VCaP (cell line): ENCODE data around the gene ENPP3.
"Not testable (repeated sequence)": the region's sequence is repeated elsewhere in the genome, so short reads cannot be mapped to it uniquely, and the experiment has no call there.

Source experiments
- H3K27ac ChIP-seq: fragments of 450-650 bp; 2 replicates; pipeline ENCODE4 v1.5.1; 2017
- CTCF ChIP-seq: fragments of 450-650 bp; conservative IDR thresholded peaks from 2 replicates; pipeline ENCODE4 v1.5.1; 2017; ENCODE audit warnings: mild to moderate bottlenecking, moderate library complexity

The ENPP3 gene

GRCh38 chr6:131694832-131695426, 57.8 kb downstream of the ENPP3 start:
- TF ChIP-seq CTCF, result peak; percentile 92
- H3K27ac ChIP-seq, result no peak overlapping the region

GRCh38 chr6:131696956-131697355, 59.9 kb downstream of the ENPP3 start:
- TF ChIP-seq CTCF, result no peak
- no peak overlapping the region for H3K27ac ChIP-seq

GRCh38 chr6:131700851-131701250, 63.7 kb downstream of the ENPP3 start:
- not testable (repeated sequence) for H3K27ac ChIP-seq

GRCh38 chr6:131703905-131704304, 66.8 kb downstream of the ENPP3 start:
- H3K27ac ChIP-seq, result not testable (repeated sequence)

- H3K27ac ChIP-seq, result not testable (repeated sequence)
Observed at GRCh38 chr6:131710917-131711316, 73.8 kb downstream of the ENPP3 start, which contains the start of gene CTAGE9. CTAGE9 (minus strand) TSS chr6:131711017; CDS start chr6:131711017, 0 bp downstream.

- not testable (repeated sequence) for H3K27ac ChIP-seq
Observed at GRCh38 chr6:131715567-131715966, 78.5 kb downstream of the ENPP3 start.

- H3K27ac ChIP-seq, result no peak overlapping the region
- no peak for TF ChIP-seq CTCF
Observed at GRCh38 chr6:131717836-131718542, 80.9 kb downstream of the ENPP3 start.

GRCh38 chr6:131721161-131721560, 84.1 kb downstream of the ENPP3 start:
- peak overlapping the region; percentile 44 for H3K27ac ChIP-seq
- no peak for TF ChIP-seq CTCF

GRCh38 chr6:131724114-131724513, 87.0 kb downstream of the ENPP3 start:
- H3K27ac ChIP-seq, result no peak overlapping the region
- TF ChIP-seq CTCF, result no peak

- no peak for TF ChIP-seq CTCF
- H3K27ac ChIP-seq, result no peak overlapping the region
Observed at GRCh38 chr6:131727467-131727866, 90.4 kb downstream of the ENPP3 start.
